B cell (primary cell): ENCODE measurements around the gene MTFR1L.

Source experiments
- EZH2 ChIP-seq: IDR thresholded peaks from 2 replicates; pipeline ENCODE4 v1.6.1; 2012; ENCODE audit warnings: borderline replicate concordance, low read depth, mild to moderate bottlenecking, moderate library complexity, low read length; ENCODE audit not compliant: insufficient read depth, poor library complexity, severe bottlenecking
- TF ChIP-seq, protein P1 (sequence below): fragments of 200-600 bp; IDR thresholded peaks from one replicate; pipeline ENCODE4 v1.8.0; 2022; ENCODE audit warnings: antibody characterized with exemption, mild to moderate bottlenecking

GRCh38 chr1:25774921-25775771 lies 44.6 kb upstream of the MTFR1L start:
- TF ChIP-seq, protein P1, sequence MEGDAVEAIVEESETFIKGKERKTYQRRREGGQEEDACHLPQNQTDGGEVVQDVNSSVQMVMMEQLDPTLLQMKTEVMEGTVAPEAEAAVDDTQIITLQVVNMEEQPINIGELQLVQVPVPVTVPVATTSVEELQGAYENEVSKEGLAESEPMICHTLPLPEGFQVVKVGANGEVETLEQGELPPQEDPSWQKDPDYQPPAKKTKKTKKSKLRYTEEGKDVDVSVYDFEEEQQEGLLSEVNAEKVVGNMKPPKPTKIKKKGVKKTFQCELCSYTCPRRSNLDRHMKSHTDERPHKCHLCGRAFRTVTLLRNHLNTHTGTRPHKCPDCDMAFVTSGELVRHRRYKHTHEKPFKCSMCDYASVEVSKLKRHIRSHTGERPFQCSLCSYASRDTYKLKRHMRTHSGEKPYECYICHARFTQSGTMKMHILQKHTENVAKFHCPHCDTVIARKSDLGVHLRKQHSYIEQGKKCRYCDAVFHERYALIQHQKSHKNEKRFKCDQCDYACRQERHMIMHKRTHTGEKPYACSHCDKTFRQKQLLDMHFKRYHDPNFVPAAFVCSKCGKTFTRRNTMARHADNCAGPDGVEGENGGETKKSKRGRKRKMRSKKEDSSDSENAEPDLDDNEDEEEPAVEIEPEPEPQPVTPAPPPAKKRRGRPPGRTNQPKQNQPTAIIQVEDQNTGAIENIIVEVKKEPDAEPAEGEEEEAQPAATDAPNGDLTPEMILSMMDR: no peak
- no peak for TF ChIP-seq EZH2
